B cell (primary cell): Measurements from ENCODE around the gene TELO2. TPM values are rescaled to one million over a fixed set of nuclear protein-coding genes. Genes with fewer than 3 reads are reported as not detected.

Experiments
- ATAC-seq: fragments of 200-7000 bp; cut with Tn5 transposase; one replicate; pipeline ENCODE4 v1.10.0; 2021; ENCODE audit warnings: low read depth, mild to moderate bottlenecking, moderate number of reproducible peaks, moderate library complexity
- CTCF ChIA-PET: fragments of 350-600 bp; sonication (Branson Sonifier 250); formaldehyde crosslinking; loops from one replicate; lab custom pipeline; 2021; ENCODE audit warnings: antibody characterized with exemption, inconsistent platforms; lab: Charles Lee
- POLR2A ChIA-PET: fragments of 350-600 bp; sonication (Branson Sonifier 250); formaldehyde crosslinking; loops from one replicate; lab custom pipeline; 2021; ENCODE audit warnings: antibody characterized with exemption; lab: Charles Lee
- DNase-seq: peaks from one replicate; pipeline ENCODE4 v3.0.0; 2013
- H2AFZ ChIP-seq: 2 replicates; pipeline ENCODE4 v1.6.1; 2012; ENCODE audit warnings: mild to moderate bottlenecking, low read depth, low read length; ENCODE audit not compliant: insufficient read depth, poor library complexity, severe bottlenecking
- H3K27ac ChIP-seq, 2 donors: 1 replicate in 1 of 2; 2 replicates in 1 of 2; pipeline ENCODE4 v1.5.1; 2012 to 2013; ENCODE audit warnings: low read length in 2 of 2, mild to moderate bottlenecking in 2 of 2, moderate library complexity in 1 of 2
- H3K27me3 ChIP-seq, 4 experiments: fragments of 200-600 bp in 1 of 4; sonication (generic) in 1 of 4; replicated peaks in 1 of 4; 1 replicate in 2 of 4; 2 replicates in 2 of 4; pipeline versions ENCODE4 v1.6.1 to v1.7.0; 2013 to 2016; ENCODE audit warnings: low read length in 3 of 4, mild to moderate bottlenecking in 2 of 4, mixed read lengths in 1 of 4, moderate library complexity in 1 of 4; ENCODE audit not compliant: insufficient read depth in 4 of 4, control insufficient read depth in 3 of 4; ENCODE audit errors: control extremely low read depth in 1 of 4
- H3K36me3 ChIP-seq, 2 experiments: replicated peaks in 1 of 2; 1 replicate in 1 of 2; 2 replicates in 1 of 2; pipeline versions ENCODE4 v1.6.1 to v1.7.1; 2013; ENCODE audit warnings: low read length in 1 of 2; ENCODE audit not compliant: insufficient read depth in 2 of 2, control insufficient read depth in 1 of 2; ENCODE audit errors: control extremely low read depth in 1 of 2, extremely low read depth in 1 of 2
- H3K4me1 ChIP-seq, 2 donors: fragments of 200-600 bp in 1 of 2; sonication (generic) in 1 of 2; 1 replicate in 1 of 2; 2 replicates in 1 of 2; pipeline versions ENCODE4 v1.5.1 to v1.6.1; 2013 to 2017; ENCODE audit warnings: low read length in 2 of 2; ENCODE audit not compliant: control insufficient read depth in 2 of 2, insufficient read depth in 2 of 2
- H3K4me2 ChIP-seq: replicated peaks from 2 replicates; pipeline ENCODE3; 2012; ENCODE audit warnings: mild to moderate bottlenecking, low read depth, low read length; ENCODE audit not compliant: poor library complexity, severe bottlenecking
- H3K4me3 ChIP-seq, 5 experiments: fragments of 200-600 bp in 1 of 5; sonication (generic) in 1 of 5; 1 replicate in 3 of 5; 2 replicates in 2 of 5; pipeline versions ENCODE4 v1.5.1 to v1.7.0; 2011 to 2016; ENCODE audit warnings: low read length in 4 of 5, mild to moderate bottlenecking in 4 of 5, low read depth in 2 of 5, control low read depth in 1 of 5, moderate library complexity in 1 of 5; ENCODE audit not compliant: insufficient read depth in 1 of 5; ENCODE audit errors: control extremely low read depth in 1 of 5, extremely low read depth in 1 of 5
- H3K79me2 ChIP-seq: fragments of 200-600 bp; sonication (generic); one replicate; pipeline ENCODE4 v1.6.0; 2016; ENCODE audit warnings: low read length; ENCODE audit not compliant: control insufficient read depth, insufficient read depth
- H3K9ac ChIP-seq: fragments of 200-600 bp; sonication (generic); 2 replicates; pipeline ENCODE4 v1.6.1; 2017; ENCODE audit warnings: mild to moderate bottlenecking, low read length, moderate library complexity
- H3K9me3 ChIP-seq, 3 donors: one replicate each; pipeline versions ENCODE4 v1.6.1 to v1.7.1; 2013; ENCODE audit warnings: low read length in 2 of 3; ENCODE audit not compliant: control insufficient read depth in 2 of 3, insufficient read depth in 1 of 3; ENCODE audit errors: control extremely low read depth in 1 of 3
- H4K20me1 ChIP-seq: 2 replicates; pipeline ENCODE4 v1.6.0; 2012; ENCODE audit warnings: mild to moderate bottlenecking, low read length; ENCODE audit not compliant: insufficient read depth, control insufficient read depth, poor library complexity, severe bottlenecking
- H3K27ac Mint-ChIP-seq: one replicate; pipeline ENCODE4 v1.8.0; 2021; ENCODE audit warnings: mixed read lengths
- H3K27me3 Mint-ChIP-seq: one replicate; pipeline ENCODE4 v1.8.0; 2021; ENCODE audit warnings: mixed read lengths
- H3K4me1 Mint-ChIP-seq: one replicate; pipeline ENCODE4 v1.8.0; 2021; ENCODE audit warnings: mixed read lengths
- H3K4me3 Mint-ChIP-seq: one replicate; pipeline ENCODE4 v1.8.0; 2021; ENCODE audit warnings: mixed read lengths
- H3K9me3 Mint-ChIP-seq: one replicate; pipeline ENCODE4 v1.8.0; 2022; ENCODE audit warnings: mixed read lengths; ENCODE audit not compliant: insufficient read depth
- CTCF ChIP-seq: fragments of 200-600 bp; IDR thresholded peaks from one replicate; pipeline ENCODE4 v1.8.0; 2022; ENCODE audit warnings: antibody characterized with exemption, mild to moderate bottlenecking
- EZH2 ChIP-seq: IDR thresholded peaks from 2 replicates; pipeline ENCODE4 v1.6.1; 2012; ENCODE audit warnings: borderline replicate concordance, low read depth, mild to moderate bottlenecking, moderate library complexity, low read length; ENCODE audit not compliant: insufficient read depth, poor library complexity, severe bottlenecking
- WGBS: methylation state at CpG from one replicate; pipeline ENCODE4 v1.1.5; 2013; ENCODE audit warnings: missing lambda C conversion rate; ENCODE audit not compliant: insufficient coverage; 5-methylcytosine and 5-hydroxymethylcytosine counted together
- intact Hi-C: fragments of 100-400 bp; cut with micrococcal nuclease; formaldehyde crosslinking; loops from one replicate; pipeline ENCODE4 v1.10.0; 2022
- polyA plus RNA-seq: library from polyadenylated mRNA; depleted of rRNA; stranded (reverse); fragments of >200 nt; gene quantifications from 2 replicates; pipeline ENCODE4 v1.2.3, GENCODE V29; 2012
- total RNA-seq, 2 donors: library from RNA; stranded (reverse); fragments of 120-200 nt in 1 of 2; gene quantifications; 1 replicate in 1 of 2; 2 replicates in 1 of 2; pipeline versions ENCODE4 v1.2.3 to v1.2.4, GENCODE V29; 2013 to 2022

TELO2 gene
- total and polyA plus RNA-seq, 2 donors (not counting 1 experiment from before 2014, with no cell fraction given): 81.9 to 136 TPM

GRCh38 chr16:1446296-1447080 lies 46.7 kb upstream of the TELO2 start:
- intact Hi-C loops: no loop called here
- POLR2A ChIA-PET: no interaction called here
- peaks cover 5% of the 10 kb centered on the region for H4K20me1 ChIP-seq
- H3K9me3 ChIP-seq: no peaks in the 10 kb centered on the region
- peaks cover 0 to 51% of the 10 kb centered on the region in 2 experiments for H3K36me3 ChIP-seq
- H3K27me3 ChIP-seq: no peaks in the 10 kb centered on the region
- H3K79me2 ChIP-seq: peaks cover 7% of the 10 kb centered on the region
- 95% methylated on average over 41 of the region's 41 CpGs for WGBS
- Mint-ChIP-seq H3K4me1 (peaks cover 4% of the 10 kb centered on the region), H3K4me3 (no peak overlapping the region), H3K27ac (peak overlapping the region; percentile 68), H3K9me3 (no peaks in the 10 kb centered on the region), H3K27me3 (no peaks in the 10 kb centered on the region)
- TF ChIP-seq EZH2 (no peak), CTCF (no peak)
- ATAC-seq (no peak), DNase-seq (no peak)
- peak overlapping the region; percentile 62 for H3K9ac ChIP-seq
- H3K4me3 ChIP-seq: no peak overlapping the region
- H3K4me1 ChIP-seq: peaks cover 24% of the 10 kb centered on the region in 2 donors
- H3K27ac ChIP-seq: peak overlapping the region; percentile 67 to 100
- H2AFZ ChIP-seq: no peak overlapping the region
- peak overlapping the region; percentile 74 for H3K4me2 ChIP-seq
- CTCF ChIA-PET: no interaction called here

GRCh38 chr16:1447965-1448364 lies 45.2 kb upstream of the TELO2 start:
- ChIA-PET CTCF (no interaction called here), POLR2A (no interaction called here)
- H3K4me2 ChIP-seq: no peak overlapping the region
- Mint-ChIP-seq H3K4me3 (no peak overlapping the region), H3K4me1 (peaks cover 4% of the 10 kb centered on the region), H3K27ac (no peak overlapping the region), H3K9me3 (no peaks in the 10 kb centered on the region), H3K27me3 (no peaks in the 10 kb centered on the region)
- peaks cover 13% of the 10 kb centered on the region for H3K79me2 ChIP-seq
- no peak for DNase-seq
- H3K4me3 ChIP-seq: no peak overlapping the region
- intact Hi-C loops: no loop called here
- H2AFZ ChIP-seq: no peak overlapping the region
- peaks cover 5% of the 10 kb centered on the region for H4K20me1 ChIP-seq
- peaks cover 0 to 64% of the 10 kb centered on the region in 2 experiments for H3K36me3 ChIP-seq
- no peak overlapping the region for H3K27ac ChIP-seq
- no peak overlapping the region for H3K9ac ChIP-seq
- no peak for ATAC-seq
- no peak for TF ChIP-seq EZH2
- no peak for TF ChIP-seq CTCF
- no peaks in the 10 kb centered on the region for H3K27me3 ChIP-seq
- WGBS: 96% methylated on average over 11 of the region's 11 CpGs
- peaks cover 24% of the 10 kb centered on the region in 2 donors for H3K4me1 ChIP-seq
- no peaks in the 10 kb centered on the region for H3K9me3 ChIP-seq
